CD4-positive, CD25-positive, alpha-beta regulatory T cell (primary cell): Measurements from ENCODE around the gene NUPR1. TPM values are rescaled to one million over a fixed set of nuclear protein-coding genes. Genes with fewer than 3 reads are reported as not detected.
"Not testable (repeated sequence)": the region's sequence is repeated elsewhere in the genome, so short reads cannot be mapped to it uniquely, and the experiment has no call there.

Experiments
- ATAC-seq, 2 donors: fragments of 150-1000 bp; cut with Tn5 transposase; one replicate each; pipeline ENCODE4 v1.10.0; 2021; ENCODE audit warnings: low read depth in 2 of 2, moderate number of reproducible peaks in 2 of 2, moderate library complexity in 1 of 2
- DNase-seq, 3 donors: peaks; one replicate each; pipeline versions ENCODE4 v3.0.0 to v3.0.0-alpha.2; 2012 to 2022; ENCODE audit warnings: mixed read lengths in 1 of 3
- H3K27ac ChIP-seq: one replicate; pipeline ENCODE4 v1.7.0; 2013; ENCODE audit warnings: mild to moderate bottlenecking, low read length; ENCODE audit not compliant: insufficient read depth, poor library complexity, severe bottlenecking
- H3K27me3 ChIP-seq: one replicate; pipeline ENCODE4 v1.7.0; 2013; ENCODE audit warnings: low read length; ENCODE audit not compliant: control insufficient read depth, insufficient read depth
- H3K36me3 ChIP-seq: one replicate; pipeline ENCODE4 v1.7.0; 2013; ENCODE audit warnings: mild to moderate bottlenecking, low read length, moderate library complexity; ENCODE audit not compliant: control insufficient read depth, insufficient read depth
- H3K4me1 ChIP-seq: 2 replicates; pipeline ENCODE4 v1.7.0; 2013; ENCODE audit warnings: mild to moderate bottlenecking, low read length; ENCODE audit not compliant: insufficient read depth, control insufficient read depth, poor library complexity, severe bottlenecking
- H3K4me3 ChIP-seq: one replicate; pipeline ENCODE4 v1.7.0; 2013; ENCODE audit warnings: low read depth, mild to moderate bottlenecking, low read length, moderate library complexity
- H3K9me3 ChIP-seq, 2 experiments: 1 replicate in 1 of 2; 2 replicates in 1 of 2; pipeline ENCODE4 v1.7.0; 2013; ENCODE audit warnings: low read length in 2 of 2, mild to moderate bottlenecking in 1 of 2, moderate library complexity in 1 of 2; ENCODE audit not compliant: control insufficient read depth in 2 of 2
- H3K27ac Mint-ChIP-seq, 3 donors: one replicate each; pipeline ENCODE4 v1.8.0; 2020 to 2022; ENCODE audit warnings: mild to moderate bottlenecking in 3 of 3, mixed read lengths in 3 of 3, moderate library complexity in 2 of 3
- H3K27me3 Mint-ChIP-seq: one replicate; pipeline ENCODE4 v1.8.0; 2022; ENCODE audit warnings: mild to moderate bottlenecking, mixed read lengths
- H3K36me3 Mint-ChIP-seq: one replicate; pipeline ENCODE4 v1.8.0; 2020; ENCODE audit warnings: mixed read lengths
- H3K4me1 Mint-ChIP-seq, 4 donors: one replicate each; pipeline ENCODE4 v1.8.0; 2020 to 2022; ENCODE audit warnings: mixed read lengths in 4 of 4, mild to moderate bottlenecking in 1 of 4
- H3K4me3 Mint-ChIP-seq, 4 donors: one replicate each; pipeline ENCODE4 v1.8.0; 2020 to 2022; ENCODE audit warnings: mild to moderate bottlenecking in 4 of 4, mixed read lengths in 4 of 4, moderate library complexity in 3 of 4
- H3K9me3 Mint-ChIP-seq, 7 donors: one replicate each; pipeline ENCODE4 v1.8.0; 2020 to 2022; ENCODE audit warnings: mixed read lengths in 7 of 7, mild to moderate bottlenecking in 3 of 7, moderate library complexity in 2 of 7
- polyA plus RNA-seq, 4 donors: library from polyadenylated mRNA; unstranded; fragments of 300-500 nt; fragmentation: Illumina TruSeq; gene quantifications; one replicate each; pipeline ENCODE4 v1.2.3, GENCODE V29; 2021
- total RNA-seq: library from RNA; stranded (reverse); gene quantifications from one replicate; pipeline ENCODE4 v1.2.3, GENCODE V29; 2022

Gene NUPR1
- total and polyA plus RNA-seq, 5 donors from 2014 or later: not detected

- Mint-ChIP-seq H3K4me1 (peaks cover 0 to 21% (median 9%) of the 10 kb centered on the region in 4 donors), H3K27ac (peak overlapping the region in 2 of 3 donors; percentile 38 to 77), H3K4me3 (no peak overlapping the region), H3K9me3 (no peaks in the 10 kb centered on the region), H3K36me3 (no peaks in the 10 kb centered on the region), H3K27me3 (peaks cover 10% of the 10 kb centered on the region)
- no peak for DNase-seq
- H3K4me3 ChIP-seq: no peak overlapping the region
- no peaks in the 10 kb centered on the region for H3K27me3 ChIP-seq
- H3K4me1 ChIP-seq: peaks cover 13% of the 10 kb centered on the region
- no peak for ATAC-seq
- no peaks in the 10 kb centered on the region for H3K36me3 ChIP-seq
- no peaks in the 10 kb centered on the region for H3K9me3 ChIP-seq
- H3K27ac ChIP-seq: no peak overlapping the region
Measured at GRCh38 chr16:28505489-28506137, 33.2 kb downstream of the NUPR1 start.

- H3K36me3 Mint-ChIP-seq: no peaks in the 10 kb centered on the region
- H3K27me3 ChIP-seq: no peaks in the 10 kb centered on the region
- H3K9me3 Mint-ChIP-seq: no peaks in the 10 kb centered on the region
- ATAC-seq (no peak), DNase-seq (no peak)
- no peak overlapping the region for H3K4me3 Mint-ChIP-seq
- H3K27ac Mint-ChIP-seq: no peak overlapping the region
- H3K27me3 Mint-ChIP-seq: peaks cover 10% of the 10 kb centered on the region
- H3K4me3 ChIP-seq: no peak overlapping the region
- peaks cover 13% of the 10 kb centered on the region for H3K4me1 ChIP-seq
- H3K9me3 ChIP-seq: no peaks in the 10 kb centered on the region
- peaks cover 0 to 26% (median 7%) of the 10 kb centered on the region in 4 donors for H3K4me1 Mint-ChIP-seq
- no peak overlapping the region for H3K27ac ChIP-seq
- no peaks in the 10 kb centered on the region for H3K36me3 ChIP-seq
Measured at GRCh38 chr16:28504707-28505404, 33.9 kb downstream of the NUPR1 start.

- ATAC-seq: no peak
- no peaks in the 10 kb centered on the region for H3K9me3 ChIP-seq
- Mint-ChIP-seq H3K27me3 (peaks cover 10% of the 10 kb centered on the region), H3K4me3 (peak overlapping the region in 1 of 4 donors; percentile 76), H3K27ac (peak overlapping the region in 2 of 3 donors; percentile 60 to 64), H3K36me3 (no peaks in the 10 kb centered on the region), H3K4me1 (peaks cover 0 to 27% (median 7%) of the 10 kb centered on the region in 4 donors), H3K9me3 (no peaks in the 10 kb centered on the region)
- no peak overlapping the region for H3K4me3 ChIP-seq
- H3K4me1 ChIP-seq: peaks cover 13% of the 10 kb centered on the region
- no peaks in the 10 kb centered on the region for H3K36me3 ChIP-seq
- no peaks in the 10 kb centered on the region for H3K27me3 ChIP-seq
- DNase-seq: no peak
- no peak overlapping the region for H3K27ac ChIP-seq
Measured at GRCh38 chr16:28503470-28504259, 35.1 kb downstream of the NUPR1 start.

GRCh38 chr16:28502290-28502689 is 36.5 kb downstream of the NUPR1 start:
- H3K27ac ChIP-seq: no peak overlapping the region
- ATAC-seq: no peak
- H3K27ac Mint-ChIP-seq: no peak overlapping the region
- H3K4me3 Mint-ChIP-seq: no peak overlapping the region
- no peaks in the 10 kb centered on the region for H3K27me3 ChIP-seq
- no peak for DNase-seq
- peaks cover 3% of the 10 kb centered on the region for H3K36me3 Mint-ChIP-seq
- H3K36me3 ChIP-seq: no peaks in the 10 kb centered on the region
- peaks cover 10% of the 10 kb centered on the region for H3K27me3 Mint-ChIP-seq
- no peaks in the 10 kb centered on the region for H3K9me3 ChIP-seq
- H3K4me3 ChIP-seq: no peak overlapping the region
- H3K4me1 Mint-ChIP-seq: peaks cover 0 to 21% (median 3%) of the 10 kb centered on the region in 4 donors
- peaks cover 2% of the 10 kb centered on the region for H3K4me1 ChIP-seq
- no peaks in the 10 kb centered on the region for H3K9me3 Mint-ChIP-seq

- H3K27ac Mint-ChIP-seq: no peak overlapping the region
- Histone ChIP-seq H3K36me3 (no peaks in the 10 kb centered on the region), H3K9me3 (no peaks in the 10 kb centered on the region), H3K4me1 (peaks cover 3% of the 10 kb centered on the region), H3K4me3 (no peak overlapping the region), H3K27ac (no peak overlapping the region), H3K27me3 (no peaks in the 10 kb centered on the region)
- no peaks in the 10 kb centered on the region for H3K9me3 Mint-ChIP-seq
- H3K4me1 Mint-ChIP-seq: peaks cover 0 to 24% (median 5%) of the 10 kb centered on the region in 4 donors
- ATAC-seq: no peak
- no peak for DNase-seq
- H3K27me3 Mint-ChIP-seq: peaks cover 10% of the 10 kb centered on the region
- H3K36me3 Mint-ChIP-seq: peaks cover 9% of the 10 kb centered on the region
- no peak overlapping the region for H3K4me3 Mint-ChIP-seq
Measured at GRCh38 chr16:28501258-28502232, 37.2 kb downstream of the NUPR1 start.

GRCh38 chr16:28500476-28501180 is 38.1 kb downstream of the NUPR1 start:
- not testable (repeated sequence) for ATAC-seq, H3K27ac ChIP-seq, H3K4me3 ChIP-seq, H3K36me3 Mint-ChIP-seq, H3K9me3 Mint-ChIP-seq, H3K9me3 ChIP-seq, H3K27me3 ChIP-seq, DNase-seq, H3K27me3 Mint-ChIP-seq, H3K36me3 ChIP-seq, H3K4me1 ChIP-seq
- Mint-ChIP-seq H3K4me3 (peak overlapping the region in 1 of 4 donors; percentile 38), H3K27ac (peak overlapping the region in 1 of 3 donors; percentile 33), H3K4me1 (peaks cover 0 to 28% (median 8%) of the 10 kb centered on the region in 4 donors)
